HEK293T (cell line): Measurements from ENCODE around the gene FAM217B.

Experiments
- CTCF ChIA-PET: fragments of 350-600 bp; formaldehyde crosslinking; extraction: SDS; loops from one replicate; lab custom pipeline; 2021; ENCODE audit warnings: antibody characterized with exemption, inconsistent platforms; lab: Yijun Ruan, JAX
- POLR2A ChIA-PET: fragments of 350-600 bp; formaldehyde crosslinking; extraction: SDS; loops from one replicate; lab custom pipeline; 2020; ENCODE audit warnings: antibody characterized with exemption, inconsistent platforms; lab: Yijun Ruan, JAX
- DNase-seq: peaks from one replicate; pipeline ENCODE4 v3.0.0; 2012; ENCODE audit warnings: mixed read lengths; ENCODE audit errors: extremely low spot score
- ARNT ChIP-seq: fragments of 450-650 bp; IDR thresholded peaks from 2 replicates; pipeline ENCODE4 v1.6.1; 2017; ENCODE audit warnings: mild to moderate bottlenecking
- BHLHE40 ChIP-seq: fragments of 450-650 bp; IDR thresholded peaks from 2 replicates; pipeline ENCODE4 v1.6.1; 2016; ENCODE audit warnings: mild to moderate bottlenecking, moderate library complexity, borderline replicate concordance
- CTBP1 ChIP-seq: fragments of 450-650 bp; IDR thresholded peaks from 2 replicates; pipeline ENCODE4 v1.6.1; 2016; ENCODE audit warnings: borderline replicate concordance
- ELF4 ChIP-seq: fragments of 450-650 bp; IDR thresholded peaks from 2 replicates; pipeline ENCODE4 v1.6.1; 2017; ENCODE audit warnings: antibody characterized with exemption
- FOXA1 ChIP-seq: fragments of 450-650 bp; IDR thresholded peaks from 2 replicates; pipeline ENCODE4 v1.6.1; 2016; ENCODE audit warnings: mild to moderate bottlenecking
- FOXK2 ChIP-seq: fragments of 450-650 bp; IDR thresholded peaks from 2 replicates; pipeline ENCODE4 v1.6.1; 2016; ENCODE audit warnings: mild to moderate bottlenecking
- FOXM1 ChIP-seq: fragments of 450-650 bp; IDR thresholded peaks from 2 replicates; pipeline ENCODE4 v1.6.1; 2017; ENCODE audit warnings: mild to moderate bottlenecking, borderline replicate concordance
- HDGF ChIP-seq: fragments of 450-650 bp; IDR thresholded peaks from 2 replicates; pipeline ENCODE4 v1.6.1; 2017; ENCODE audit warnings: antibody characterized with exemption, borderline replicate concordance
- L3MBTL2 ChIP-seq: fragments of 450-650 bp; conservative IDR thresholded peaks from 2 replicates; pipeline ENCODE4 v1.6.1; 2016; ENCODE audit warnings: mild to moderate bottlenecking
- LEF1 ChIP-seq: fragments of 450-650 bp; IDR thresholded peaks from 2 replicates; pipeline ENCODE4 v1.6.1; 2017; ENCODE audit warnings: mild to moderate bottlenecking, borderline replicate concordance
- NFRKB ChIP-seq: fragments of 450-650 bp; IDR thresholded peaks from 2 replicates; pipeline ENCODE4 v1.6.1; 2016; ENCODE audit warnings: mild to moderate bottlenecking, moderate library complexity
- PKNOX1 ChIP-seq: fragments of 450-650 bp; IDR thresholded peaks from 2 replicates; pipeline ENCODE4 v1.6.1; 2016
- SP1 ChIP-seq: fragments of 450-650 bp; IDR thresholded peaks from 2 replicates; pipeline ENCODE4 v1.6.1; 2017
- SUZ12 ChIP-seq: fragments of 450-650 bp; IDR thresholded peaks from 2 replicates; pipeline ENCODE4 v1.6.1; 2016; ENCODE audit warnings: mild to moderate bottlenecking
- TARDBP ChIP-seq: fragments of 450-650 bp; IDR thresholded peaks from 2 replicates; pipeline ENCODE4 v1.6.1; 2016
- ZNF384 ChIP-seq: fragments of 450-650 bp; IDR thresholded peaks from 2 replicates; pipeline ENCODE4 v1.6.1; 2016

The FAM217B gene

GRCh38 chr20:59903621-59904020 lies 36.6 kb upstream of the FAM217B start:
- POLR2A ChIA-PET: no interaction called here
- CTCF ChIA-PET: no interaction called here
- TF ChIP-seq PKNOX1 (no peak), L3MBTL2 (no peak)
- DNase-seq: no peak

GRCh38 chr20:59908855-59909254 lies 31.3 kb upstream of the FAM217B start:
- CTCF ChIA-PET: no interaction called here
- DNase-seq: no peak
- TF ChIP-seq LEF1: no peak
- POLR2A ChIA-PET: no interaction called here

GRCh38 chr20:59911041-59911440 lies 29.1 kb upstream of the FAM217B start:
- DNase-seq: no peak
- ChIA-PET CTCF (interaction anchor here (0.7 kb wide), 1 partner anchor 24 kb away, joined by 3 read pairs; no protein-coding TSS in a partner anchor), POLR2A (no interaction called here)
- TF ChIP-seq L3MBTL2: no peak
- no peak for TF ChIP-seq FOXM1
- TF ChIP-seq ZNF384: no peak
- TF ChIP-seq SUZ12: no peak
- no peak for TF ChIP-seq CTBP1
- no peak for TF ChIP-seq BHLHE40
- TF ChIP-seq ELF4: no peak
- TF ChIP-seq FOXK2: no peak
- no peak for TF ChIP-seq NFRKB
- no peak for TF ChIP-seq PKNOX1
- no peak for TF ChIP-seq FOXA1
- TF ChIP-seq LEF1: no peak
- TF ChIP-seq TARDBP: no peak
- TF ChIP-seq HDGF: no peak
- no peak for TF ChIP-seq ARNT
- TF ChIP-seq SP1: no peak

GRCh38 chr20:59912609-59913008 lies 27.6 kb upstream of the FAM217B start:
- ChIA-PET POLR2A (no interaction called here), CTCF (no interaction called here)
- TF ChIP-seq SUZ12: no peak
- no peak for DNase-seq

GRCh38 chr20:59920944-59921343 lies 19.2 kb upstream of the FAM217B start:
- no peak for TF ChIP-seq ZNF384
- TF ChIP-seq SUZ12: no peak
- no peak for TF ChIP-seq ARNT
- no peak for TF ChIP-seq LEF1
- no peak for TF ChIP-seq L3MBTL2
- TF ChIP-seq PKNOX1: no peak
- TF ChIP-seq CTBP1: no peak
- no peak for TF ChIP-seq NFRKB
- ChIA-PET POLR2A (no interaction called here), CTCF (no interaction called here)
- DNase-seq: no peak

GRCh38 chr20:59923514-59923913 lies 16.7 kb upstream of the FAM217B start:
- no peak for TF ChIP-seq ARNT
- TF ChIP-seq ZNF384: no peak
- no peak for TF ChIP-seq TARDBP
- no peak for TF ChIP-seq NFRKB
- no peak for TF ChIP-seq FOXA1
- TF ChIP-seq L3MBTL2: no peak
- TF ChIP-seq CTBP1: no peak
- TF ChIP-seq BHLHE40: no peak
- no peak for TF ChIP-seq FOXM1
- TF ChIP-seq PKNOX1: no peak
- TF ChIP-seq LEF1: no peak
- TF ChIP-seq HDGF: no peak
- no peak for TF ChIP-seq SUZ12
- CTCF ChIA-PET: interaction anchor here (0.9 kb wide), 1 partner anchor 11 kb away, joined by 3 read pairs; the partner anchor contains the start of gene SYCP2
- POLR2A ChIA-PET: no interaction called here
- no peak for DNase-seq

GRCh38 chr20:59925359-59925758 lies 14.8 kb upstream of the FAM217B start:
- ChIA-PET POLR2A (interaction anchor here (2.7 kb wide), 1 partner anchor 14 kb away, joined by 19 read pairs; the partner anchor contains the start of genes FAM217B and PPP1R3D), CTCF (interaction anchor here (1.0 kb wide), 1 partner anchor 9 kb away, joined by 5 read pairs; the partner anchor contains the start of gene SYCP2)
- DNase-seq: no peak

More at GRCh38 chr20:59925359-59925758, 14.8 kb upstream of the FAM217B start:
- no peak for TF ChIP-seq FOXK2
- no peak for TF ChIP-seq ZNF384
- TF ChIP-seq SP1: no peak
- TF ChIP-seq ARNT: no peak
- TF ChIP-seq TARDBP: no peak
- no peak for TF ChIP-seq PKNOX1
- no peak for TF ChIP-seq SUZ12
- TF ChIP-seq HDGF: no peak
- TF ChIP-seq L3MBTL2: no peak
- no peak for TF ChIP-seq ELF4
- no peak for TF ChIP-seq BHLHE40
- no peak for TF ChIP-seq CTBP1
